Spleen (tissue), 7 donors: ENCODE data around the gene RALGAPA1.

ENCODE experiments used
- CTCF ChIP-seq, 11 experiments: fragments of 200-600 bp in 7 of 11; fragments of 450-650 bp in 4 of 11; sonication (generic) in 4 of 11; IDR thresholded peaks in 8 of 11; conservative IDR thresholded peaks in 3 of 11; 1 replicate in 7 of 11; 2 replicates in 4 of 11; pipeline versions ENCODE4 v1.4.0 to v1.8.0; 2016 to 2021; ENCODE audit warnings: antibody characterized with exemption in 11 of 11, inconsistent platforms in 4 of 11, mild to moderate bottlenecking in 1 of 11
- POLR2A ChIP-seq, 3 donors: fragments of 450-650 bp; IDR thresholded peaks; one replicate each; pipeline ENCODE4 v1.5.1; 2017; ENCODE audit warnings: antibody characterized with exemption in 3 of 3, mild to moderate bottlenecking in 1 of 3
- POLR2AphosphoS5 ChIP-seq, 3 donors: sonication (generic); formaldehyde crosslinking; IDR thresholded peaks; one replicate each; pipeline ENCODE4 v1.5.1; 2017; ENCODE audit warnings: antibody characterized with exemption in 3 of 3
- donor health status: DM: no; HTN: no; CAD: no; lungs with moderate emphysema.
- donor health status: DM: no; HTN: no; CAD: no.
- donor health status: DM: no; HTN: no; CAD: no.

- TF ChIP-seq CTCF (IDR thresholded peaks at IDR 0.05 in 8 of 11, conservative IDR thresholded peaks at IDR 0.05 in 3 of 11) (no peak), POLR2A (IDR thresholded peaks at IDR 0.05) (no peak), POLR2AphosphoS5 (IDR thresholded peaks at IDR 0.05) (no peak)
Measured at GRCh38 chr14:35742442-35742841, 66.7 kb downstream of the RALGAPA1 start.
